ENCODE results near the gene EYS.

Gene EYS

DNA sequence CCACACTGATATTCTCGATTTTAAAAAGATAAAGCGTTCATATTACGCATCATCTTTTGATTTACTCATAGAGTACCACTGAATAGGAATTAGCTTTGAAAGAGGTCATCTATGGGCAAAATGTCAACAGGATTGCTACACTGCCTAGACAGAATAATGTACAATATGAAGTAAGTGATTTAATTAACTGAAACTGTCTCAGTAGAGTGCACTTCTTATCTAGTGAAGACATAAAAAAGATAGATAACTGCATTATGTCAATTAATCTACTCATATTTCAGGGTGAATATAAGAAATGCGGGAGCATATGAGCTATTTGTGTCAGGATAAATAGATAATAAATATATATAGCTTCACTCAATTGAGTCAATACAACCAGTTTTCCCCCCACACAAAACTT, 723.9 kb downstream of the EYS start:
- TF ChIP-seq, protein P1, sequence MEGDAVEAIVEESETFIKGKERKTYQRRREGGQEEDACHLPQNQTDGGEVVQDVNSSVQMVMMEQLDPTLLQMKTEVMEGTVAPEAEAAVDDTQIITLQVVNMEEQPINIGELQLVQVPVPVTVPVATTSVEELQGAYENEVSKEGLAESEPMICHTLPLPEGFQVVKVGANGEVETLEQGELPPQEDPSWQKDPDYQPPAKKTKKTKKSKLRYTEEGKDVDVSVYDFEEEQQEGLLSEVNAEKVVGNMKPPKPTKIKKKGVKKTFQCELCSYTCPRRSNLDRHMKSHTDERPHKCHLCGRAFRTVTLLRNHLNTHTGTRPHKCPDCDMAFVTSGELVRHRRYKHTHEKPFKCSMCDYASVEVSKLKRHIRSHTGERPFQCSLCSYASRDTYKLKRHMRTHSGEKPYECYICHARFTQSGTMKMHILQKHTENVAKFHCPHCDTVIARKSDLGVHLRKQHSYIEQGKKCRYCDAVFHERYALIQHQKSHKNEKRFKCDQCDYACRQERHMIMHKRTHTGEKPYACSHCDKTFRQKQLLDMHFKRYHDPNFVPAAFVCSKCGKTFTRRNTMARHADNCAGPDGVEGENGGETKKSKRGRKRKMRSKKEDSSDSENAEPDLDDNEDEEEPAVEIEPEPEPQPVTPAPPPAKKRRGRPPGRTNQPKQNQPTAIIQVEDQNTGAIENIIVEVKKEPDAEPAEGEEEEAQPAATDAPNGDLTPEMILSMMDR (IDR thresholded peaks at IDR 0.05; ENCODE audit: extremely low read depth, missing control alignments) = no peak
- DNase-seq (ENCODE audit: low spot score) = no peak

DNA sequence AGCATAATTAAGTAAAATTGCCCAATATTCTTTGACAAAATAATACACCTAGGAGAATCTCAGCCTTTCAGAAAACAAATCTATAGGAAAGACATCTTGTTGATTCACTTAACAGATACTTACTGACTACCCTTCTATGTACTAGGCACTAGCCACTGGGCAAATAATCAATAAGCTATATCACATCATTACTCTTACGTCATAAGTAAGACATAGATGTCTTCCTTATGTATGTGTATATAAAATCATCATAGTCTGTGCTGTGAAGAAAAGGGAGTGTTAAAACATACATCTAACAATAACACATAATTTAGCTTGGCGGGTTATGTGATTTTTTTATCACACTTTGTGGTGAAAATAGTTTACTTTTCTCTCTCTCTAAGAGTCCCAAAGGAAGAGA, 733.9 kb downstream of the EYS start:
- TF ChIP-seq, protein P1 (IDR thresholded peaks at IDR 0.05; ENCODE audit: extremely low read depth, missing control alignments) = no peak
- DNase-seq (ENCODE audit: low spot score) = no peak

DNA sequence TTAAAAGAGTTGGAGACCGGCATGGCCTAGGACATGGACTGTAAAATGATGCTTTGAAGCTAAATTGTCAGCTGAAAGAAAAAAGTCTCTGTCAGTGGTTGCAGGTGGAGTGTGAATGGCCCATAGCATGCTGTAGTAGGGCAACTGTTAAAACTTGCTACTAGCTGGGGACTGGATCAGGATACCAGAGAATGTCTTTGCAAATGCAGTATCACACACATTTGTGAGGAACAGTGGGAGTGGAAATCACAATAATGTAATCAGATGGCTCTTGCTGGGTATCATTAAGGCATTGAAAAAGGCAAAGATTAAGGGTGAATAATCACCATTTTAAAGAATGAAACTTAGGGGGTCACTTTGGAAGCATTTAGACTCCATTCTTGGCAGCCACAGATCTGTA, 737.9 kb downstream of the EYS start:
- no peak for DNase-seq (ENCODE audit: low spot score)
- TF ChIP-seq, protein P1 (IDR thresholded peaks at IDR 0.05; ENCODE audit: extremely low read depth, missing control alignments) = no peak

DNA sequence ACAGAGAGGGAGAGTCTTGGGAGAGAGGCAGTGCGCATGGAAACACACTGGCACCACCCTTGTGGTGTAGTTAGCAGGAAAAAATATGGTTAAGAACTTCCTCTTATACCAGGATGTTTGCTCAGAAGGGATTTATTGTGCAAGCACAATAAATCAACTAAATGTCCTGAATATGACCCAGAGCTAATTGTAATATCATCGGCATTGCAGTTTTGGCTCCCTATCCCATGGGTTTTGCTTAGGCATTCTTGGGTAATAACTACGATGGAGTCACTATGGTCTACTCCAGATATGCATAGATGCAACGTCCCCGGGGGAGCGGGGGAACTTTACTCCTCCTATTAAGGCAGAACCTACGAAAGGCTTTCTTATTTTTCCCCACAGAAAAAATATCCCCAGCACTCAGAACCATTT, 751.6 kb downstream of the EYS start:
- TF ChIP-seq, protein P1 (IDR thresholded peaks at IDR 0.05; ENCODE audit: extremely low read depth, missing control alignments) = no peak
- no peak for DNase-seq (ENCODE audit: low spot score)

DNA sequence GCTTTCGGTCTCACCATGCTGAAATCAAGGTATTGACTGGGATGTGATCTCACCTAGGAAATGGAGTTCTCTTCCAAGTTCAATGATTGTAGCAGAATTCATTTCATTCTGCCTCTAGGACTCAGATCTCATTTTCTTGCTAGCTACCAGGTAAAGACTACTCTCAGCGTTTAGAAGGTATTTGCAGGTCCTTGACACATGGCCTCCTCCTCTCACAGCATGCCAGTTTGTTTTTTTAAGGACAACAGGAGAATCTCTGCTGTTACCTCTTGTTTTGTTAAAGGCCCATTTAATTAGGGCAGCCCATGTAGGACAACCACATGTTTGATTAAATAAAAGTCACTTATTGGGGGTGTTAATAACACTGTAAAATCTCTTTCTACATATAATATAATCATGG, 757.8 kb downstream of the EYS start:
- DNase-seq (ENCODE audit: low spot score) = no peak
- TF ChIP-seq, protein P1 (IDR thresholded peaks at IDR 0.05; ENCODE audit: extremely low read depth, missing control alignments) = no peak

DNA sequence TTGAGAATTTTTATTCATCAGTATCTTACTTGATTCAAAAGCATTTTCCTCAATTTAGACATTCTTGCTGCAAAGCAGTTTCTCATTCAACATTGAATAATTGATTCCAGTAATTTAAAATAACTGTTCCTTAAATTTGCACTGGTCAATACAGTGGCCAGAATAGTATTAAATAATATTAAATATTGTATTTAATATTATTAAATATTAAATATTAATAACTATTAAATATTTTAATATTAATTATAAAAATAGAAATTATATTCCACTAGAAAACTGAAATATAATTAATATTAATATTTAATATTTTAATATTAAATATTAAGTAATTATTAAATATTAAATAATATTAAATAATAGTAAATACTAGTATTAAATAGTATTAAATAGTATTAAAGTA, 758.8 kb downstream of the EYS start:
- TF ChIP-seq, protein P1 (IDR thresholded peaks at IDR 0.05; ENCODE audit: extremely low read depth, missing control alignments) = no peak
- no peak for DNase-seq (ENCODE audit: low spot score)

DNA sequence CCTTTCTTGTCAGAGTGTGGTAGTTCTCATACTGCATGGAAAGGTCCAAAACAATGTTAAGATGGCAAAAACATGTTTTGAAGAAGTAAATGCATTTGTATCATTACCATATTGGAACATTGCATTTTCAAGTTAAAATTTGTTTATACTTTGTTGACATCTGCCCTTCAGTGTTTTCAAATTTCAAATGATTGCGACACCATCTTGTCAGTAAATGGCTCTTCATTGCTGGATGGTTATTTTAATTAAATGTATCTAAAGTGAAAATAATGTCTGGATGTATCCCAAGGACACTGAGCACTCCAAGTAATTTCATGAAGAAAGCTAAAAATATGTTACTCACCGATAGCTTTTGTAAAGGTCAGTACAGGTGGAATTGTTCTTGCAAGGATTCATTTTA, 761.6 kb downstream of the EYS start:
- TF ChIP-seq, protein P1 (IDR thresholded peaks at IDR 0.05; ENCODE audit: extremely low read depth, missing control alignments) = no peak
- no peak for DNase-seq (ENCODE audit: low spot score)

Data from GM20000 (cell line).